ENCODE data around the gene C16orf92.
A peak's percentile ranks its signal among the peaks of the same experiment; 100 is the strongest.
"Not testable (repeated sequence)": the region's sequence is repeated elsewhere in the genome, so short reads cannot be mapped to it uniquely, and the experiment has no call there.

C16orf92 gene

DNA sequence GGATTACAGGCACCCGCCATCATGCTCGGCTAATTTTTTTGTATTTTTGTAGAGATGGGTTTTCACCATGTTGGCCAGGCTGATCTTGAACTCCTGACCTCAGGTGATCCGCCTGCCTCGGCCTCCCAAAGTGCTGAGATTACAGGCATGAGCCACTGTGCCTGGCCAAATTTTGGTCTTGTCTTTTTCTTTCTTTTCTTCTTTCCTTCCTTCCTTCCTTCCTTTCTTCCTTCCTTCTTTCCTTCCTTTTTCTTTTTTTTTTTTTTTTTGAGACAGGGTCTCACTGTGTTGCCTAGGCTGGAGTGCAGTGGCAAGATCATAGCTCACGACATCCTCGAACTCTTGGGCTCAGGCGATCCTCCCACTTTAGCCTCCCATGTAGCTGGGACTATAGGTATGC lies 7.5 kb upstream of the C16orf92 start:
- in situ Hi-C loops (cut with HindIII; ENCODE audit: low pct_ligation_motif_present, low pct_unique_long_range_greater_than_20kb, low sequenced_read_pairs) = not testable (repeated sequence)

GRCh38 chr16:30016555-30017276 lies 6.3 kb upstream of the C16orf92 start:
- in situ Hi-C loops (cut with HindIII; ENCODE audit: low pct_ligation_motif_present, low pct_unique_long_range_greater_than_20kb, low sequenced_read_pairs) = no loop called here
- DNase-seq = no peak

More for the DNA sequence above, 7.5 kb upstream of the C16orf92 start:
- not testable (repeated sequence) for DNase-seq

DNA sequence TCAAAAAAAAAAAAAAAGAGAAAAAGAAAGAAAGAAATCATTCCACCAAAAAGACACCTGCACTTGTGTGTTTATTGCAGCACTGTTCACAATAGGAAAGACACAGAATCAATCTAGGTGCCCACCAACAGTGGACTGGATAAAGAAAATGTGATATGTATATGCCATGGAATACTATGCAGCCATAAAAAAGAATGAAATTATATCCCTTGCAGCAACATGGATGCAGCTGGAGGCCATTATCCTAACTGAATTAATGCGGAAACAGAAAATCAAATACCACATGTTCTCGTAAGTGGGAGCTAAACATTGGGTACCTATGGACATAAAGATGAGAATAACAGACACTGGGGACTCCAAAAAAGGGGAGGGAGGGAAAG lies 5.7 kb upstream of the C16orf92 start:
- DNase-seq = no peak
- in situ Hi-C loops (cut with HindIII; ENCODE audit: low pct_ligation_motif_present, low pct_unique_long_range_greater_than_20kb, low sequenced_read_pairs) = no loop called here

DNA sequence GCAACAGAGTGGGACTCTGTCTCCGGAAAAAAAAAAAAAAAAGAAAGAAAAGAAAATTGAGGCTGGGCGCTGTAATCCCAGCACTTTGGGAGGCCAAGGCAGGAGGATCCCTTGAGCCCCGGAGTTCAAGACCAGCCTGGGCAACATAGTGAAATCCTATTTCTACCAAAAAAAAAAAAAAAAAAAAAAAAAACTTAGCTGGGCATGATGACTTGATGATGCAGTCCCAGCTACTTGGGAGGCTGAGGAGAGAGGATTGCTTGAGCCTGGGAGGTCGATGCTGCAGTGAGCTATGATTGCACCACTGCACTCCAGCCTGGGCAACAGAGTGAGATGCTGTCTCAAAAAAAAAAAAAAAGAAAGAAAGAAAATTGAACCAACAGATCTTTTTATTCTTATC lies 5.1 kb upstream of the C16orf92 start:
- in situ Hi-C loops (cut with HindIII; ENCODE audit: low pct_ligation_motif_present, low pct_unique_long_range_greater_than_20kb, low sequenced_read_pairs) = not testable (repeated sequence)

GRCh38 chr16:30018731-30019158 lies 4.3 kb upstream of the C16orf92 start:
- no peak for DNase-seq
- in situ Hi-C loops (cut with HindIII; ENCODE audit: low pct_ligation_motif_present, low pct_unique_long_range_greater_than_20kb, low sequenced_read_pairs) = no loop called here

More for the DNA sequence above, 5.1 kb upstream of the C16orf92 start:
- DNase-seq = not testable (repeated sequence)

GRCh38 chr16:30023586-30023985 lies 588 bp downstream of the C16orf92 start:
- no peak for DNase-seq
- in situ Hi-C loops (cut with HindIII; ENCODE audit: low pct_ligation_motif_present, low pct_unique_long_range_greater_than_20kb, low sequenced_read_pairs) = no loop called here

- in situ Hi-C loops (cut with HindIII; ENCODE audit: low pct_ligation_motif_present, low pct_unique_long_range_greater_than_20kb, low sequenced_read_pairs) = no loop called here
These were observed 1.5 kb downstream of the C16orf92 start for GRCh38 chr16:30024451-30024850.

DNA sequence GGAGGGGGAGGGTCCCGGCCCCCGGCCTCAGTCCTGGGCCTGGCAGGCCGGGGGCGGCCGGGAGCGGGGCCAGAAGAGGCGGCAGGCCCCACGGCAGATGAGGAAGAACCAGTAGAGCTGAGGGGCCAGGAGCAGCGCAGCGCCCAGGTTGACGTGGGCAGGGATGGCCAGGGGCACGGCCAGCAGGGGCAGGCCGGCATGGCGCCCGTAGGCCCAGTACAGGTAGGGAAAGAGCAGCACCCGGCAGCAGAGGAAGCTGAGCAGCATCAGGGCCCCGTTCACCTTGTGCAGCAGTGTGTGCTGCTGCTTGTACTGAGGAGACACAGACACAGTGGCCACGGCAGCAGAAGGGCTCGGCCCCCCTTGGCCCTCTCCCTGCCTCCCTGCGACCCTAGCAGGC lies 2.2 kb downstream of the C16orf92 start:
- no peak for DNase-seq
- in situ Hi-C loops (cut with HindIII; ENCODE audit: low pct_ligation_motif_present, low pct_unique_long_range_greater_than_20kb, low sequenced_read_pairs) = no loop called here

More at GRCh38 chr16:30024451-30024850, 1.5 kb downstream of the C16orf92 start:
- no peak for DNase-seq

DNA sequence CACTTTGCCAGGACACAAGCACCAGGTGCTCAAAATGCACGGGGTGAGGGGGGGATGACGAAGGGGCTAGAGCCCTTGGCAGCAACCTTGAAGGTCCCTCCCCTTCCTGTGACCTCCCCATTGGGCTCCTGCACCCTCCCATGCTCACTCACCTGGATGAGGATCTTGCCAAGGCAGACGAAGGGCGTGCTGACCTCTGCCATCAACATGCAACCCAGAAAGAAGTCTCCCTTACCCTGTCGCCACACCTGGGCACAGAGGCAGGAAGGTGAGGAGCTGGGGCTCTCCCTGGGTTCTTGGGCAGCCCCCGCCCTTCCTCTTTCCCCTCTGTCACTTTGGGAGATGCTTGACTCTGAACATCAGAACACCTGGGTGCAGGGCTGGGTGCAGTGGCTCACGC lies 2.6 kb downstream of the C16orf92 start:
- DNase-seq = no peak
- in situ Hi-C loops (cut with HindIII; ENCODE audit: low pct_ligation_motif_present, low pct_unique_long_range_greater_than_20kb, low sequenced_read_pairs) = no loop called here

DNA sequence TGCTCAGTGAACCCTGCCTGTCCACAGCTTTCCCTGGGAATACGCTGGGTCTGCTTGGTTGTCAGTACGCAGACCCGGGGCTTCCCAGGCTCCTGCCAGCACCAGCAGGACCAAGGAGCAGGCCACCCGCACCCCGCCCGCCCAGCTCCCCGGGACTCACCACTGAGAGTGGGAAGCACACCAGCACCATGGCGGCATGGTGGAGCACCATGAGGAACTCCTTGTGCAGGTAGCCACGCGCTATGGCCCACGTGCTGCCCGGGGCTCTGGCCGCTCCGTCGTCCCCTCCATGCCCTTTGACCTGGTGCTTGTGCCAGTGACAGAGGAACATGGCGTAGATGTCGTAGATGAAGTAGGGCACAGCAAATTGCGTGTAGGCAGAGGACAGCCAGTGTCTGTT lies 3.5 kb downstream of the C16orf92 start:
- in situ Hi-C loops (cut with HindIII; ENCODE audit: low pct_ligation_motif_present, low pct_unique_long_range_greater_than_20kb, low sequenced_read_pairs) = no loop called here
- DNase-seq = no peak

- in situ Hi-C loops (cut with HindIII; ENCODE audit: low pct_ligation_motif_present, low pct_unique_long_range_greater_than_20kb, low sequenced_read_pairs) = no loop called here
- DNase-seq = no peak
These were observed 4.8 kb downstream of the C16orf92 start for GRCh38 chr16:30027588-30028437.

DNA sequence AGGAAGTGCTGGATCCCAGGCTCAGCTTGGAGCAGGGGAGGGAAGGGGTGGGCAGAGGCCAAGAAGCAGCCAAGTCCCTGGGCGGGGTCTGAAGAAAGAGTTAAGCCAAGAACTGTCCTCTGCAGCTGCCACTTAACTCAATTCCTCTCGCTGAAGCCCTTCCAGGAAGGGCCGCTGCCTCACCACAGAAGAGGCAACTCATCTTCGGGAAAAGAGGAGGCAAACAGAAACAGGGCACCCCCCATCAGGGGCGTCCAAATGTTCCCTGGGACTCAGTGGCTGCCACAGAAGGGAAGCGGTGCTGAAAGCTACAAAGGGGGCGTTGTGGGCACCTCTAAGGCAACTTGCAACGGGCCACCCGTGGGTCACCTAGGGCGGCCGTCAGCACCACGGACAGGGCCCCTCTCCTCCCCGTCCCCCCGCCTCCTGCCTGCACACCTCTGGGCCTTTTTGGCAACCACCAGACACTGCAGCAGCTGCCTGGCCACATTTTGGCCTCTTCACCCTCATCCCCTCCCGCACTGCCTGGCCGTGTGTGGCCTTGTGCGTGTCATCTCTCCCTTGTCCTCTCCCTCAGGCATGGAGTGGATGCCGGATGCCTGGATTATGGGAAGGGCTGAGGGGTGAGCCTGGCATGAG lies 5.6 kb downstream of the C16orf92 start:
- peak; percentile 42 for DNase-seq
- in situ Hi-C loops (cut with HindIII; ENCODE audit: low pct_ligation_motif_present, low pct_unique_long_range_greater_than_20kb, low sequenced_read_pairs) = no loop called here

DNA sequence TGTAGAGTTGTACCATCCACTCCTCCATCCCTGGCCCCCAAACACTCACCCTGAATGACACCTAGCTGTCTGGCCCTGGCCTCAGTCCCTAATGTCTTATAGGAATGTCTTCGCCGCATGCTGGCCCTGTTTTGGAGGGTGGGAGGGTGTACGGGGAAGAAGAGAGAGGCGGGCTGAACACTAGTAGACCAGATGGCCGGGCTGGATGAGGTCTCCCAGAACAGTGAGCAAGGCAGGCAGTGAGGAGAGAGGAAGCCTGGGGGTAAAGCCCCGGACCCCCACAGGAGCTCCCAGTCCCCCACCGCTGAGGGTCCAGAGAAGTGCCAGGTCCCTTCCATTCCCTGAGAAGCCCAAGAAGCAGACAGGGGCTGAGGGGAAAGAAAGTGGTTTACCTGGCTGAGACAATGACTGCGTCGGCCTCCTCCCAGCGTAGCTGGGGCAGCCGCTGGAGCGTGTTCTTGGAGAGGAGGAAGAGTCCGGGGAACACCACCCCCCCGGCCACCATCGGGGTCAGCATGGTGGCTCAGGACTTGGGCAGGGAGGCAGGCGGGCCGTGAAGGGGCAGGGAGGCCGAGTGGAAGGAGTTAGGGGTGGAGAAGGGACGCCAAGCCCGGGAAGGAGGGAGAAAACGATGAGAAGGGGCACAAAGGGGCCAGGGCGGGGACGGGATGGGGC lies 7.2 kb downstream of the C16orf92 start:
- no peak for DNase-seq
- in situ Hi-C loops (cut with HindIII; ENCODE audit: low pct_ligation_motif_present, low pct_unique_long_range_greater_than_20kb, low sequenced_read_pairs) = no loop called here

- in situ Hi-C loops (cut with HindIII; ENCODE audit: low pct_ligation_motif_present, low pct_unique_long_range_greater_than_20kb, low sequenced_read_pairs) = no loop called here
- no peak for DNase-seq
These were observed 7.9 kb downstream of the C16orf92 start, which contains the start of gene TLCD3B for GRCh38 chr16:30030841-30031413. TLCD3B (minus strand) TSS chr16:30031271; CDS start chr16:30030527, 744 bp downstream.

DNA sequence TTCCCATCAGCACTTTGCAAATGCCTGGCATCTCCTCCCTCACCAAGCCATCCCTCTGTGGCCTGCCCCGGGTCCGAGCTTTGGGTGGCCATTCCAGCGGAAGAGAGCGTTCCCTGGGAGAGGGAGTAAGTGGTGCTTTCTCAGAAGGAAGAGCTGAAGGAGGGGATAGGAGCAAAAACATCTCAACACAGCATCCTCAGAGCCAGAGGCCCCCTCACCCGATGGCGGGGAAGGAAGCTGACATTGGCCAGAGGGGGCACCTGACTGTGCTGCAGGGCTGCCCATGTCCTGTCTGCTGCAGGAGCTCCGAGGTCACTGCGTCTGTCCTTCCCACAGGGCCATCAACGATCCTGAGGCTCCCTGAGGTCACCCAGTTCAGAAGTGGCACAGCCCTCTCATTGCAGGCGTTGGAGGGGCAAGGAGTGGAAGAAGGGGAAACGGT lies 8.5 kb downstream of the C16orf92 start:
- no peak for DNase-seq
- in situ Hi-C loops (cut with HindIII; ENCODE audit: low pct_ligation_motif_present, low pct_unique_long_range_greater_than_20kb, low sequenced_read_pairs) = no loop called here

GRCh38 chr16:30032083-30032819 lies 9.3 kb downstream of the C16orf92 start:
- in situ Hi-C loops (cut with HindIII; ENCODE audit: low pct_ligation_motif_present, low pct_unique_long_range_greater_than_20kb, low sequenced_read_pairs) = no loop called here

DNA sequence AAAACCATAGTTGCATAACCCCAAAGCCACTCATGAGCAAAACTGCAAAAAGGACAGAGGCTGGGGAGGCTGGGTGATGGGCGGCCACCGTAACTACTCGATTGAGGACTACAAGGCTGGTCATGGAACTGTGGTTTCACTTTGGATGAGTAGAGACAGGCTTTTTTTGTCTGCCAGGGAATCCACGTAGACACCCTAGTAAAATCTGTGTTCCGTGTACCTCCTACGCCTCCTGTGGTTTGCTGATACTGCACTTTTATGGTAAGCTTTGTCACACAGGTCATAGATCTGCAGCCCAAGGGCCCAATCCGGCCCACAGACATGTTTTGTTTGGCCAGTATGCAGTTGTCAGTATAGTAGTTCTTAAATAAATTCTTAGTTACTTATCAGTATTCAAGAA lies 10.3 kb downstream of the C16orf92 start:
- in situ Hi-C loops (cut with HindIII; ENCODE audit: low pct_ligation_motif_present, low pct_unique_long_range_greater_than_20kb, low sequenced_read_pairs) = no loop called here
- DNase-seq = no peak

More at GRCh38 chr16:30032083-30032819, 9.3 kb downstream of the C16orf92 start:
- peak; percentile 78 for DNase-seq

GRCh38 chr16:30040221-30040620 lies 17.2 kb downstream of the C16orf92 start:
- no peak for DNase-seq
- in situ Hi-C loops (cut with HindIII; ENCODE audit: low pct_ligation_motif_present, low pct_unique_long_range_greater_than_20kb, low sequenced_read_pairs) = no loop called here
